ENCODE results near the gene LRRC8D.
"Not testable (repeated sequence)": the region's sequence is repeated elsewhere in the genome, so short reads cannot be mapped to it uniquely, and the experiment has no call there.

Gene LRRC8D

DNA sequence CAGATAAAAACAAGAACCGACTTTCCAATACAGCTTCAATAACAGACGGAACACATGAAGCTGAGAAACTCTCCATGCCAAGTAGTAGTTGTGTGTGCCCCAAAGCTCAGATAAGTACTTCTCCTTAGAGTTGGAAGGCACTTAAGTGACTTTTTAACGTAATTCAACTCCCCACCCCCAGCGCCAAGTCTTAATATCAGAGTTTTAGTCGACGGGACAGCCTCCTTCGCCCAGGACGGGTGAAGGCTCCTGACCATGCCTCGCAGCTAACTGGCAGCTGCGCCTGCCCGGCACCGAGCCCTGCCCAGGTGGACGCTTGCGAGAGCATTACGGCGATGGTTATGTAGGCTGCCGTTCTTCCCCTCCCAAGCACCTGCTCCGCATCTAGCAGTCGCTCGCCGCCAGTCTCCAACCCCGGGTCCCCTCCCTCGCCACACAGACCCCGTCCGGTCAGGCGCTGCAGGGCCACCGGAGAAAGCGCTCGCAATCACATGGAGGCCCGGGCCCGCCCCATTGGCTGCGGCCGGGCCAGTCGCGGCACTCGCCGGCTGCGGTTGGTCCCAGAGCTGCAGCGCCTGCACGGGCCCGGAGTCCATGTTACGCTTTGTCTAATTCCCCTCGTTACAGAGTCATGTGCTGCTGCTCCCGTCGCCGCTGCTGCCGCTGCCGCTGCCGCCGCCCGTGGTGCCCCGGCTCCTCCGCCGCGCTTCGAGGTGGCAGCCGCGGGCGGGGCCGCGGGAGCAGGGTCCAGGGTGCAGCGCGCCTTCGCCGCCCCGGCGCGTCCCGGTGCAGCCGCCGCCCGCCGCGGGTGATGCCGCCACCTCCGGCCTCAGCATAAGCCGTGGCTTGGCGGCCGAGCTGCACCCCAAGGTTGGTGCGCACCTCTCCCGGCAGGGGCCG lies at the start of gene LRRC8D:
Gene LRRC8D (plus strand): TSS at position 611 of the 900 bp plus-strand sequence. CDS start 112,037 bp downstream, outside the sequence.
- DNase-seq, result peak; percentile 70

DNA sequence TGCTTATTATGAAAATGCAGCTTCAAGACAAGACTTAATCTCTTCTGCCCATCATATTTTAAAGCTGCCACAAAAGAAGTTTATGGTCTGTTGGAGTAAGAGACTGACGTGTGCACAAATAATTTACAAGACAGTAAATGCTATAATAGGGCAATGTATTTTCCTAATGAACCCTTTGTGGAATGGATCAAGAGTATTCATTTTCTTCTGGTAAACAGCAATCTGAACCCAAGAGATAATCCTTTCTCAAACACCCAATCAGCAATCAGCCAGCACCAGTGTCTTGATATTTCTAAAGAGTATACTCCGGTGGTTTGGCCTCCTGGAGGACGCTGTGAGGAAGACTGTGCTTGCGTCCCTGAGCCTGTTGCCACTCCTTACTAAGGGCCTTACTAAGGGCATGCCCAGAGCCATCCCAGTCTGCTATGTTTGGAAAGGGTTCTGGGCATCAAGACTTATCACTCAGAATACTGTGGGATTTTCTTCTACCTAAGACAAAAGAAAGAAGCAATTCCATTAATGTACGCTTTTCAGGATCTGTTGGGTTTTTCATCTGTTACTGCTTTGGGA lies 48.8 kb upstream of the LRRC8D start:
- no peak for DNase-seq

DNA sequence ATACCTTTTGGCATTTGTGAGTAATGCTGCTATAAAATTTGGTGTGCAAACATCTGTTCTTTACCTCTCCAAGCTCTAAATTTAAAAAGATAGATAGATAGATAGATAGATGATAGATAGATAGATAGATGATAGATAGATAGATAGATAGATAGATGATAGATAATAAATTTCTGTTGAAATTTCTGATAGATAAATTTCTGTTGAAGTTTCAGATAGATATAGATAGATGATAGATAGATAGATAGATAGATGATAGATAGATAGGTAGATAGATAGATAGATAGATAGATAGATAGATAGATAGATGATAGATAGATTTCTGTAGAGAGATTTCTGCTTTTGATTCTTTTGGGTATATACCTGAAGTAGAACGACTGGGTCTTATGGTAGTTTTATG lies 44.7 kb upstream of the LRRC8D start:
- not testable (repeated sequence) for DNase-seq

DNA sequence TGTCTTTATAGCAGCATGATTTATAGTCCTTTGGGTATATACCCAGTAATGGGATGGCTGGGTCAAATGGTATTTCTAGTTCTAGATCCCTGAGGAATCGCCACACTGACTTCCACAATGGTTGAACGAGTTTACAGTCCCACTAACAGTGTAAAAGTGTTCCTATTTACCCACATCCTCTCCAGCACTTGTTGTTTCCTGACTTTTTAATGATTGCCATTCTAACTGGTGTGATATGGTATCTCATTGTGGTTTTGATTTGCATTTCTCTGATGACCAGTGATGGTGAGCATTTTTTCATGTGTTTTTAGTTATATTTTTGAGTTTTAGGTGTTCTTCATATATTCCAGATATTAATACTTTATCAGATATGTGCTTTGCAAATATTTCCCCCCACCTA lies 43.6 kb upstream of the LRRC8D start:
- DNase-seq, result not testable (repeated sequence)

- no peak for DNase-seq
Observed at GRCh38 chr1:89779151-89779940, 41.5 kb upstream of the LRRC8D start.

GRCh38 chr1:89780721-89781120 lies 40.1 kb upstream of the LRRC8D start:
- DNase-seq, result no peak

DNA sequence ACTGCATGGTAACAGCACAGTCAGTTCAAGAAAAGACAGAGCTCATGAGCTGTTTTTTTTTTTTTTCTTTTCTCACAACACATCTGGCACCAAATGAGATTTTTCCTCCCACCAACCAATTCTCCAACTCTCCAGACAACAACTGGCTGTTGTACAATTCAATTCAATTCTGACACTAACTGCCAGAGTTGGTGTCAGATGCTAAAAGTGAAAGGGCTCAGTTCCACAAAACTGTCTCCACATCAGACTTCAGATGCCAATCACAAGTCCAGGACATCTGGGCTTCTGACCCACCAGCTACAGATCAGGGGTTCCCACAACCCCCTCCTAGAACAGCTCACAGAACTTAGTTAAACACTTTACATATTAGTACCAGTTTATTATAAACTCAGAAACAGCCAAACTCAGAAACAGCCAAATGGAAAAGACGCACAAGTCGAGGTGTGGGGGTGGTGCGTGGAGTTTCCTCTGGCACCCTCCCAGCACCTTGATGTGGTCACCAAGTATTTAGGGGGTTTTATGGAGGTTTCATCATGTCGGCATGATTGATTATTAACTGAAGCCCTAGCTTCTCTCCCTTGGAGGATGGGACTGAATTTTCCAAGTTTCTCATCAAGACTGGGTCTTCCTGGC lies 39.2 kb upstream of the LRRC8D start:
- DNase-seq, result peak; percentile 50

- DNase-seq, result no peak
Observed at GRCh38 chr1:89786628-89787214, 34.1 kb upstream of the LRRC8D start.

DNA sequence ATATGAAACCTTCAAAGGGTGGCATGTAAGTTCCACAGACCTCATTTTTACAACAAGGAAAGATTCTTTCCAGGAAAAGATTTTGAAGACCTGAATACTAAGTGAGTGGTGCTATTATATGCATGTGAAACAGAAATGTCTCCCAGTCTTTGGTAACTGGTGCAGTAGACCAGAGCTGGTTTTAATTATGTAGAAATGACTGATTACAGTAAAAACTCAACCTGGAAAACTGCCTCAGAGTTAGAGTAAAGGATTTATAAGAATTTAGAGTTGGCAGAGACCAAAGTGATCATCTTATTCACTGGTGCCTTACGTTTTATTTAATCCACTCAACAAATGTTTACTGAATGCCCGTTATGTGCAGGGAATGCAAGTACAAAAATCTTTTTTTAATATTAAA lies 30.2 kb upstream of the LRRC8D start:
- no peak for DNase-seq

- DNase-seq, result no peak
Observed at GRCh38 chr1:89791064-89791726, 29.6 kb upstream of the LRRC8D start.

GRCh38 chr1:89794406-89794805 lies 26.4 kb upstream of the LRRC8D start:
- no peak for DNase-seq

- not testable (repeated sequence) for DNase-seq
Observed at GRCh38 chr1:89795571-89795970, 25.3 kb upstream of the LRRC8D start.

DNA sequence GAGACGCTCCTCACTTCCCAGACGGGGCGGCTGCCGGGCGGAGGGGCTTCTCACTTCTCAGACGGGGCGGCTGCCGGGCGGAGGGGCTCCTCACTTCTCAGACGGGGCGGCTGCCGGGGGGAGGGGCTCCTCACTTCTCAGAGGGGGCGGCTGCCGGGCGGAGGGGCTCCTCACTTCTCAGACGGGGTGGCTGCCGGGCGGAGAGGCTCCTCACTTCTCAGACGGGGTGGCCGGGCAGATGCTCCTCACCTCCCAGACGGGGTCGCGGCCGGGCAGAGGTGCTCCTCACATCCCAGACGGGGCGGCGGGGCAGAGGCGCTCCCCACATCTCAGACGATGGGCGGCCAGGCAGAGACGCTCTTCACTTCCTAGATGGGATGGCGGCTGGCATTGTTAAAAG lies 23.0 kb upstream of the LRRC8D start:
- DNase-seq, result not testable (repeated sequence)

GRCh38 chr1:89799495-89799894 lies 21.3 kb upstream of the LRRC8D start:
- DNase-seq, result no peak

- no peak for DNase-seq
Observed at GRCh38 chr1:89800022-89800655, 20.7 kb upstream of the LRRC8D start.

- no peak for DNase-seq
Observed at GRCh38 chr1:89800718-89801117, 20.1 kb upstream of the LRRC8D start.

DNA sequence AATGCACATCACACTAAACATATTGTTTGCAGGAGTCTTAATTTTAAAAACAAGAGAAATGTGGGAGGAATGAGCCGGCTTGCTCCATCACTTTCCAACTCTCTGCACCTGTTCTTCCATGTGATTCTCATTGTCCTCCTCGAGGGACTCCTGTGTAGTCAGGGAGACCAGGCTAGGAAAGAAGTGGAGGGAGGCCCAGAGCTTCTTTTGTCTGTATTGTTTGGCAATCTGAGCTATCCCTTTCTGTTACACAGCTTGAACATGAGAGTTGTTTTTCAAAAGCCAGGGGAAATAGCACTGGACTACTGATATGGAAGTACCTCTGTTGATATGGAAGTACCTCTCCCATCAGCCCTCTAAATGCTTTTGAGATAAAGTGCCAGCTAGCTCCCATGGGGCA lies 18.8 kb upstream of the LRRC8D start:
- DNase-seq, result no peak

DNA sequence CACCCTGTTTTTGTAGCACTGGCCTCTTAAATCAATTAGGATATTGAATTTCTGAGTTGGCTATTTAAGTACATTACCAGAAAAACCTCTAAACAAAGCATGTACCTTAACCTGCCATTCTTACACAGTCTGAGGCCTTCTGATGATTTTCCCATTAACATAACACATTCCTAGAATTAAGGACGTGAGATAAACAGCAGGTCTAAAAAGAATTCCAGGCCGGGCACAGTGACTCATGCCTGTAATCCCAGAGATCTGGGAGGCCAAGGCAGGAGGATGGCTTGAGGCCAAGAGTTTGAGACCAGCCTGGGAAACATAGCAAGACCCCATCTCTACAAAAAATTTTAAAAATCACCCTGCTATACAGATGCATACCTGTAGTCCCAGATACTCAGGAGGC lies 18.0 kb upstream of the LRRC8D start:
- no peak for DNase-seq

DNA sequence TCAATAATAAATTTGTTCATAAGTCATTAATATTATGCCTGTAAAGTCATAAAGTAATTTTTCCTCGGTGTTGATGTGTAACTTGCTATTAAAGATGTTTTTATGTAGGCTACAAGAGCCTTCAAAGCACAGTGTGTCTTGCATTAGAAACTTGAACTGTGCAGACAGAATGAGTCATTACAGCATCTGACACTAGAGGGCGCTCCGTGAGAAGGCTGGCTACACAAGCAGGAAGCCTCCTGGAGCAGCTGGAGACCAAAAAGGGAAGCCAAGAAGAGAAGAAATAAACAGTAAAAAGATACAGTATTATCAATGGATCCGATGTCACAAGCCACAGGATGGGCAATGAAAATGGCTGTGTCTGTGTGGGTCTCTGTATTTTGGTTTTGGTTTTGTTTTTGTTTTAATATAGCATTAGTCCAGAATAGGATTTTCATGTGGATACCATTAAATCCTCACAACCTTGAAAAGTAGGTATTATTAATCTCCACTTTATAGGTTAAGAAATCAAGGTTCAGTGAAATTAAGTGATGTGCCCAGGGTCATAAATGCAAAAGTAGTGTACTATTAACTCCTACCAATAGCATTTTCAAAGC lies 16.1 kb upstream of the LRRC8D start:
- peak; percentile 93 for DNase-seq

- DNase-seq, result no peak
Observed at GRCh38 chr1:89806616-89807015, 14.2 kb upstream of the LRRC8D start.

DNA sequence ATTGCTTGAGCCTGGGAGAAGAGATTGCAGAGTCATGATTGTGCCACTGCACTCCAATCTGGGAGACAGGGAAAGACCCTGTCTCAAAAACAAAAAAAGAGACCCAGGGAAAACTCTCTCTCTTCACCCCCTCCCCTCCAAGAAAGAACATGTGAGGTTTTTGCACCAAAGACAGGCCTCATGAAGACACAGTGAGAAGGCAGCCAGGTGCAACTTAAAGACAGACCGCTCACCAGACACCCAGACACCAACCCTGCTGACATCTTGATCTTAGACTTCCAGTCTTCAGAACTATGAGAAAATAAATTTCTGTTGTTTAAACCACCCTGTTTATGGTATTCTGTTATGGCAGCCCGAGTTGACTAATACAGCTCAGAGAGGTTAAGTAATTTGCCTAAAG lies 13.3 kb upstream of the LRRC8D start:
- DNase-seq, result no peak
